ENCODE results near the gene GPR68. TPM values are rescaled to one million over a fixed set of nuclear protein-coding genes. Genes with fewer than 3 reads are reported as not detected.

The GPR68 gene
- total and polyA plus RNA-seq, 3 experiments from 2014 or later, result 14.2 to 22.7 (median 15.4) TPM

DNA sequence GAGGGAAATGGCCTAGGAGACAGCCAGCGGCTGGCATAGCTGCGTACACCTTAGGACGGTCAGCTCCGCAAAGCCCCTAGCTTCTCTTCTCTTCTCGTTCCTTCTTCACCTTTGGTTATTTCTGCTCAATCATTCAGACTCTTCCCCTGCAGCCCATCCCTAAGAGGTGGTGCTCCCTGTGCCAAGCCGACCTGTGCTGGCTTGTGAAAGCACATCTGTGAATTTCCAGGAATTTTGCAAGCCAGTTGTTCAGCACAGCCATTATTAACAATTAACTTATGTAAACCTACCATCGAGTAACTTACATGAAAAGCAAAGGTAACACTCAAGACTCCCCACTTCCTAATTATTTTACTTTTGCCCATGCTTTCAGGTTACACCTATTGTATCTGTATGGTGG lies 20.9 kb upstream of the GPR68 start:
- Mint-ChIP-seq H3K27me3 (peaks cover 0 to 10% of the 10 kb centered on the region in 2 donors), H3K36me3 (peaks cover 0 to 28% (median 10%) of the 10 kb centered on the region in 3 donors), H3K4me1 (peaks cover 43 to 72% (median 64%) of the 10 kb centered on the region in 3 donors), H3K9me3 (no peaks in the 10 kb centered on the region), H3K27ac (peak overlapping the region in 7 of 8 donors; percentile 34 to 87 (median 77)), H3K4me3 (peak overlapping the region; percentile 41 to 86 (median 70))
- no peak for DNase-seq
- ChIA-PET CTCF (interaction anchor here (0.9 to 3.1 kb wide), 5 partner anchors 13 to 91 kb away, joined by 3 to 16 read pairs (median 5); partner anchors contain the start of gene GPR68), POLR2A (interaction anchor here (1.1 kb wide), 1 partner anchor 88 kb away, joined by 3 read pairs; no protein-coding TSS in a partner anchor)
- peaks cover 6% of the 10 kb centered on the region for H3K36me3 ChIP-seq (ENCODE audit: insufficient read depth, low read length)
- H3K4me3 ChIP-seq (ENCODE audit: low read length), result no peak overlapping the region
- no peaks in the 10 kb centered on the region for H3K9me3 ChIP-seq (ENCODE audit: low read length)
- peaks cover 29% of the 10 kb centered on the region for H3K4me1 ChIP-seq (ENCODE audit: insufficient read depth, low read length)
- peak overlapping the region; percentile 60 for H3K27ac ChIP-seq (ENCODE audit: low read depth, low read length)
- H3K27me3 ChIP-seq (ENCODE audit: insufficient read depth, low read length, poor library complexity, severe bottlenecking), result no peaks in the 10 kb centered on the region

DNA sequence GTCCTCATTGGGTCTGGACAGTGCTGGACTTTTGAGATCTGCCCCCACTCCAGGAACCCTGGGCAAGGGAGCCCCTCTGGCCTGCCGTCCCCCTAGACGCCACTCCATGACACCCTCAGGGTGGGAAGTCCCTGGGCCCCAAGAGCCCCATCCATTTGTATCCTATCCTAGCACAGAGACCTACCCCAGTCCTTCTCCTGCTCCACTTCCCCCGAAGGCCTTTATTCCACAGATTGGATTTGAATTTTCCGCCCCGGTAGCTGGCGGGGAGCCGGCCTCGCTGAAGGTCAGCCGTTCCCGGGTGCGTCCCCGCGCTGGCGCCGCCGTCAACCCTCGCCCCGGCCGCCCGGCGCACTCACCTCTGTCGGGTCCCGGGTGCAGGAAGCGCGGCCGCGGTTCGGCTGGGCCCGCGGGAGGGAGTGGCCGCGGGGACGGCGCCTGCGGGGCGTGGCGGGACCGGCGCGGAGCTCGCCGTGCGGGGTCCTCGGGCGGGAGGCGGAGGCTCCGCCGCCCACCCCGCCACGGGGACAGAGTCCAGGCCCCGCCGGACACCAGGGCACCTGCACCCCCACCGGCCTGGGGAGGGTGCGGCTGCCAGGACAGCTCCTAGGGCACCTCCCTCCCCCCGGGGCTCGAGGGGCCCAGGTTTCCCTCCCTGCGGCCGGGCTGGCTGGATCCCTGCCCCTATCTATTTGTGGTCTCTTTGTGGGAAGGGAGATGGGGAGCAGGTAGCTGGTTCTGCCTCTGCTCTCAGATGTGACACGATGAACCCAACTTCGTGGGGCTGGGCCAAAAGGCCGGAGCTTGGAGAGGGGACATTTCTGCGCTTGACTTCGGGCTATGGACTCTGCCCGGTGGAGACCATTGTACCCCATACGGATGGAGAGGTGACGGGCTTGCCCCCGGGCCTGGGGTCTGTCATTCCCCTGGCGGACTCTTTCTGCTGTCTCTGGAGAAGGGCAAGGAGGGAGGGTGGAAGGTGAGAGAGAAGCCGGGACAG lies 19.9 kb upstream of the GPR68 start:
- H3K4me3 ChIP-seq (ENCODE audit: low read length), result peak overlapping the region; percentile 32

DNA sequence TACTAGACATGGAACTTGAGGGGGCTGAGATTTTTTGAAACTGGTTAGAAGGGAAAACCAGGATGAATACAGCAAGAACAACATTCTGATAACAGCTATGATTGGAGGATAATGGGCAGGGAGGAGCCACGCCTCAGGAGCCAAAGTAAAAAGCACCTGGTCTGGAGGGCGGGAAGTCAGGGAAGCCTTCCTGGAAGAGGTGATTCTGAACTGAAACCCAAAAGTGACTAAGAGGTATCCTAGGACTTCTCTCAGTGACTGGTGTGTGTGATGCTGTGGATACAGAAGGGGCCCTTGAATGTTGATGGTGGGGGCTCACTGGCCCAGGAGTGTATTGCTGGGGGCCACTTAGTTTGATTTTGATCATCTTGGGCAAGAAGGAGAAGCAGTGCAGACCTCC lies 18.8 kb upstream of the GPR68 start:
- H3K4me3 ChIP-seq (ENCODE audit: low read length), result no peak overlapping the region
- POLR2A ChIA-PET, result interaction anchor here (1.6 kb wide), 1 partner anchor 20 kb away, joined by 4 read pairs; no protein-coding TSS in a partner anchor
- peaks cover 0 to 6% of the 10 kb centered on the region in 2 donors for H3K27me3 Mint-ChIP-seq
- DNase-seq, result no peak
- H3K4me1 ChIP-seq (ENCODE audit: insufficient read depth, low read length), result peaks cover 29% of the 10 kb centered on the region
- no peaks in the 10 kb centered on the region for H3K9me3 Mint-ChIP-seq
- H3K4me3 Mint-ChIP-seq, result peak overlapping the region; percentile 26 to 91 (median 76)
- peaks cover 49 to 72% (median 68%) of the 10 kb centered on the region in 3 donors for H3K4me1 Mint-ChIP-seq
- H3K9me3 ChIP-seq (ENCODE audit: low read length), result no peaks in the 10 kb centered on the region
- CTCF ChIA-PET, result interaction anchor here (0.9 to 3.1 kb wide), 4 partner anchors 11 to 90 kb away, joined by 3 to 16 read pairs (median 6); no protein-coding TSS in a partner anchor
- H3K36me3 Mint-ChIP-seq, result peaks cover 0 to 10% (median 7%) of the 10 kb centered on the region in 3 donors
- H3K36me3 ChIP-seq (ENCODE audit: insufficient read depth, low read length), result no peaks in the 10 kb centered on the region
- no peak overlapping the region for H3K27ac ChIP-seq (ENCODE audit: low read depth, low read length)
- H3K27me3 ChIP-seq (ENCODE audit: insufficient read depth, low read length, poor library complexity, severe bottlenecking), result no peaks in the 10 kb centered on the region
- peak overlapping the region in 7 of 8 donors; percentile 41 to 92 (median 69) for H3K27ac Mint-ChIP-seq

More for the DNA sequence above, 19.9 kb upstream of the GPR68 start:
- Mint-ChIP-seq H3K36me3 (peaks cover 0 to 19% (median 7%) of the 10 kb centered on the region in 3 donors), H3K9me3 (no peaks in the 10 kb centered on the region), H3K4me1 (peaks cover 48 to 76% (median 64%) of the 10 kb centered on the region in 3 donors), H3K27me3 (peaks cover 0 to 8% of the 10 kb centered on the region in 2 donors), H3K4me3 (peak overlapping the region; percentile 26 to 91 (median 76)), H3K27ac (peak overlapping the region in 7 of 8 donors; percentile 45 to 88 (median 74))
- Histone ChIP-seq H3K9me3 (ENCODE audit: low read length) (no peaks in the 10 kb centered on the region), H3K27me3 (ENCODE audit: insufficient read depth, low read length, poor library complexity, severe bottlenecking) (no peaks in the 10 kb centered on the region), H3K36me3 (ENCODE audit: insufficient read depth, low read length) (no peaks in the 10 kb centered on the region), H3K27ac (ENCODE audit: low read depth, low read length) (peak overlapping the region; percentile 64), H3K4me1 (ENCODE audit: insufficient read depth, low read length) (peaks cover 29% of the 10 kb centered on the region)
- POLR2A ChIA-PET, result interaction anchor here (0.6 to 1.6 kb wide), 7 partner anchors 11 to 87 kb away, joined by 3 to 6 read pairs (median 3); no protein-coding TSS in a partner anchor
- CTCF ChIA-PET, result interaction anchor here (0.8 to 3.1 kb wide), 10 partner anchors 12 to 155 kb away, joined by 3 to 16 read pairs (median 4); partner anchors contain the start of gene GPR68
- peak in 3 of 5 donors; percentile 22 to 52 (median 25) for DNase-seq

DNA sequence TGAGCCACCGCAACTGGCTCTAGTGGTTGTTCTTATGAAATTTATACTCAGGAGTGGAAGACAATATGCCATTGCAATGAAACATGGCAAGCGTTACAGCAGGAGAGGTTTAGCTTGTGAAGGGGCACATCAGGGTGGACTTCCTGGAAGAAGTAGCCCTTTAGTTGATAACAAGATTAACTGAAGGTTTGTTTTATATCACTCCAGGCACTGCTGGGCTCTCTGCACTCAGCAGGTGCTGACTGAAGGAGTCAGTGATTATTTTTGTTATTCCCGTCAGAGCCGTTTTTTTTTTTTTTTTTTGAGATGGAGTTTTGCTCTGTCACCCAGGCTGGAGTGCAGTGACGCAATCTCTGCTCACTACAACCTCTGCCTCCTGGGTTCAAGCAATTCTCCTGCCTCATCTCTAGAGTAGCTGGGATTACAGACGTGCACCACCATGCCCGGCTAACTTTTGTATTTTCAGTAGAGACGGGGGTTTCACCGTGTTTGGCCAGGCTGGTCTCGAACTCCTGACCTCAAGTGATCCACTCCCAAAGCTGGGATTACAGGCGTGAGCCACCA lies 17.6 kb upstream of the GPR68 start:
- no peaks in the 10 kb centered on the region for H3K9me3 Mint-ChIP-seq
- DNase-seq, result no peak
- H3K4me1 ChIP-seq (ENCODE audit: insufficient read depth, low read length), result peaks cover 35% of the 10 kb centered on the region
- H3K9me3 ChIP-seq (ENCODE audit: low read length), result no peaks in the 10 kb centered on the region
- H3K4me3 ChIP-seq (ENCODE audit: low read length), result no peak overlapping the region
- H3K4me1 Mint-ChIP-seq, result peaks cover 49 to 69% (median 68%) of the 10 kb centered on the region in 3 donors
- H3K27me3 ChIP-seq (ENCODE audit: insufficient read depth, low read length, poor library complexity, severe bottlenecking), result no peaks in the 10 kb centered on the region
- POLR2A ChIA-PET, result interaction anchor here (1.2 to 3.2 kb wide), 2 partner anchors 11 to 34 kb away, joined by 3 to 14 read pairs; no protein-coding TSS in a partner anchor
- peak overlapping the region in 2 of 7 donors; percentile 9 to 63 for H3K4me3 Mint-ChIP-seq
- CTCF ChIA-PET, result interaction anchor here (1.0 to 1.7 kb wide), 2 partner anchors 10 to 89 kb away, joined by 4 to 5 read pairs; no protein-coding TSS in a partner anchor
- H3K36me3 ChIP-seq (ENCODE audit: insufficient read depth, low read length), result no peaks in the 10 kb centered on the region
- peak overlapping the region in 6 of 8 donors; percentile 47 to 91 (median 70) for H3K27ac Mint-ChIP-seq
- peaks cover 0 to 1% (median 0%) of the 10 kb centered on the region in 3 donors for H3K36me3 Mint-ChIP-seq
- H3K27ac ChIP-seq (ENCODE audit: low read depth, low read length), result no peak overlapping the region
- peaks cover 0 to 4% of the 10 kb centered on the region in 2 donors for H3K27me3 Mint-ChIP-seq

DNA sequence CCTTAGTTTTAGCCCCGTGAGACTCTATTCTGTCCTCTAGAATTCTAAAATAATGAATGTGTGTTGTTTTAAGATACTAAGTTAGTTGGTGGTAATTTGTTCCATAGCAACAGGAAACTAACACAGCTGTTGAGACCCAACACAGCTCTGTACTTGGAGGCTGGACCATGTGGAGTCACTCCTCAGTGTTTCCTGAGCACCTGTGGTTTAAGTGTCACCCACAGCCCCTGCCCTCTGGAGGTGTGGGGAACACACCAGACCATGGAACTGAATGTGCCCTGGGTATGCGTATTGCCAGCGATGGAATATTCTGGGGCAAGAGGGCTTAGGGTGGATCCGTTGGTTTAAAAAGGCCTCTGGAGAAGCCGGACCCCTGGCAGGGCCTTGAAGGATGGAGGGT lies 16.6 kb upstream of the GPR68 start:
- ChIA-PET POLR2A (interaction anchor here (0.5 to 3.8 kb wide), 5 partner anchors 10 to 208 kb away, joined by 3 to 20 read pairs (median 4); partner anchors contain the start of gene GPR68), CTCF (interaction anchor here (0.7 to 1.7 kb wide), 4 partner anchors 9 to 88 kb away, joined by 3 to 5 read pairs (median 4); partner anchors contain the start of gene GPR68)
- Histone ChIP-seq H3K4me3 (ENCODE audit: low read length) (no peak overlapping the region), H3K9me3 (ENCODE audit: low read length) (no peaks in the 10 kb centered on the region), H3K4me1 (ENCODE audit: insufficient read depth, low read length) (peaks cover 35% of the 10 kb centered on the region), H3K27me3 (ENCODE audit: insufficient read depth, low read length, poor library complexity, severe bottlenecking) (no peaks in the 10 kb centered on the region), H3K36me3 (ENCODE audit: insufficient read depth, low read length) (no peaks in the 10 kb centered on the region), H3K27ac (ENCODE audit: low read depth, low read length) (no peak overlapping the region)
- Mint-ChIP-seq H3K4me1 (peaks cover 50 to 76% (median 74%) of the 10 kb centered on the region in 3 donors), H3K4me3 (peak overlapping the region in 5 of 7 donors; percentile 32 to 68 (median 52)), H3K9me3 (no peaks in the 10 kb centered on the region), H3K36me3 (peaks cover 0 to 1% (median 0%) of the 10 kb centered on the region in 3 donors), H3K27me3 (peaks cover 0 to 4% of the 10 kb centered on the region in 2 donors), H3K27ac (peak overlapping the region in 6 of 8 donors; percentile 65 to 91 (median 79))
- DNase-seq, result peak in 3 of 5 donors; percentile 27 to 72 (median 68)

DNA sequence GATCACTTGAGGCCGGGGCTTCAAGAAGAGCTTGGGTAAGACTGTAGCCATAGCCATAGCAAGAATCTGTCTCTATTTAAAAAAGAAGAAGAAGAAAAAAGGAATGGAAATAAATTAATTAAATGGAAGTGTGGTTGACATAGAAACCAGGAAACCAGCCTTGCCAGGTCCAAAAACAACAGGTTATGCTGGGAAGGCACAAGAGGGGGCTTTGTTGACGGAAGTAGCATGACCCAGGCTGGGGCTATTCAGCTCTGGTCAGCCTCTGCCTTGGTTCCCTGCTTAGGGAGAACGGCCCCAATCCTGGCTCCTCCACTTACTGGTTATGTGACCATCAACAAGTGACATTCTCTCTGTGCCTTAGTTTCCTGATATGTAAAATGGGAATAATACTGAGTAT lies 14.4 kb upstream of the GPR68 start:
- no peaks in the 10 kb centered on the region for H3K9me3 ChIP-seq (ENCODE audit: low read length)
- H3K4me1 Mint-ChIP-seq, result peaks cover 56 to 80% (median 76%) of the 10 kb centered on the region in 3 donors
- H3K27ac ChIP-seq (ENCODE audit: low read depth, low read length), result no peak overlapping the region
- ChIA-PET POLR2A (interaction anchor here (1.9 to 3.8 kb wide), 2 partner anchors 9 to 14 kb away, joined by 5 to 20 read pairs; partner anchors contain the start of gene GPR68), CTCF (interaction anchor here (1.4 kb wide), 1 partner anchor 30 kb away, joined by 3 read pairs; no protein-coding TSS in a partner anchor)
- H3K27ac Mint-ChIP-seq, result peak overlapping the region in 2 of 8 donors; percentile 28 to 97
- no peaks in the 10 kb centered on the region for H3K36me3 ChIP-seq (ENCODE audit: insufficient read depth, low read length)
- H3K36me3 Mint-ChIP-seq, result peaks cover 0 to 1% (median 0%) of the 10 kb centered on the region in 3 donors
- no peak overlapping the region for H3K4me3 ChIP-seq (ENCODE audit: low read length)
- H3K27me3 ChIP-seq (ENCODE audit: insufficient read depth, low read length, poor library complexity, severe bottlenecking), result no peaks in the 10 kb centered on the region
- H3K27me3 Mint-ChIP-seq, result peaks cover 0 to 4% of the 10 kb centered on the region in 2 donors
- H3K4me1 ChIP-seq (ENCODE audit: insufficient read depth, low read length), result peaks cover 34% of the 10 kb centered on the region
- no peak for DNase-seq
- H3K4me3 Mint-ChIP-seq, result no peak overlapping the region
- no peaks in the 10 kb centered on the region for H3K9me3 Mint-ChIP-seq

All from CD8-positive, alpha-beta memory T cell (primary cell).